GM12872 (cell line): ENCODE data around the gene ADAMTS2.

Experiments
- TF ChIP-seq, protein P1 (sequence below): IDR thresholded peaks from 3 replicates; pipeline ENCODE4 v1.5.1; 2011; ENCODE audit warnings: low read depth, mild to moderate bottlenecking, low read length, moderate library complexity; ENCODE audit not compliant: insufficient read depth

The ADAMTS2 gene

GRCh38 chr5:179134511-179134910 is 210.8 kb downstream of the ADAMTS2 start:
- TF ChIP-seq, protein P1, sequence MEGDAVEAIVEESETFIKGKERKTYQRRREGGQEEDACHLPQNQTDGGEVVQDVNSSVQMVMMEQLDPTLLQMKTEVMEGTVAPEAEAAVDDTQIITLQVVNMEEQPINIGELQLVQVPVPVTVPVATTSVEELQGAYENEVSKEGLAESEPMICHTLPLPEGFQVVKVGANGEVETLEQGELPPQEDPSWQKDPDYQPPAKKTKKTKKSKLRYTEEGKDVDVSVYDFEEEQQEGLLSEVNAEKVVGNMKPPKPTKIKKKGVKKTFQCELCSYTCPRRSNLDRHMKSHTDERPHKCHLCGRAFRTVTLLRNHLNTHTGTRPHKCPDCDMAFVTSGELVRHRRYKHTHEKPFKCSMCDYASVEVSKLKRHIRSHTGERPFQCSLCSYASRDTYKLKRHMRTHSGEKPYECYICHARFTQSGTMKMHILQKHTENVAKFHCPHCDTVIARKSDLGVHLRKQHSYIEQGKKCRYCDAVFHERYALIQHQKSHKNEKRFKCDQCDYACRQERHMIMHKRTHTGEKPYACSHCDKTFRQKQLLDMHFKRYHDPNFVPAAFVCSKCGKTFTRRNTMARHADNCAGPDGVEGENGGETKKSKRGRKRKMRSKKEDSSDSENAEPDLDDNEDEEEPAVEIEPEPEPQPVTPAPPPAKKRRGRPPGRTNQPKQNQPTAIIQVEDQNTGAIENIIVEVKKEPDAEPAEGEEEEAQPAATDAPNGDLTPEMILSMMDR = no peak

GRCh38 chr5:179132586-179133355 is 212.5 kb downstream of the ADAMTS2 start:
- TF ChIP-seq, protein P1 = no peak

GRCh38 chr5:179131886-179132585 is 213.2 kb downstream of the ADAMTS2 start:
- TF ChIP-seq, protein P1 = no peak

DNA sequence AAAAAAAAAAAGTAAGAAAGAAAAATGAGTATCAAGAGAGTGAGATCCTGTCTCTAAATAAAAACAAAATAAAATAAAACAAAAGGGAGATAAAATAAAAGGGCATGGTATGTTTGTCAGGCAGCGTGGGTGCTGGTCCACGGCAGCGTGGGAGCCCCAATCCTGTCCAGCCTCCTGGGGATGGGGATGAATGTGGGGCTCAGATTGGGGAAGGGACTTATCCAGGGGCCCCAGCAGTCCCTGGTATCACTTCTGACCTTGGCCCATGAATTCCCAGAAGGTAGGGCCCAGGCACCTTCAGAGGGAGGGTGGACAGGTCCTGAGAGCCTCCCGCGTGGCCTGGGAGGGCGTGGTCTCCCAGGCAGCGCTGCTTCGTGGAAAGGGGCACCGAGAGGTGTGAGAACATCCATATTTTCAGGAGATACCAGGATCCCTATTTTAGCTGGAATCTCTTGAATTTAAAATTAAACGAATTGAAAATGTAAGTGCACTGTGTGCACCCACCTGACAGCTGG is 213.9 kb downstream of the ADAMTS2 start:
- TF ChIP-seq, protein P1 = no peak

DNA sequence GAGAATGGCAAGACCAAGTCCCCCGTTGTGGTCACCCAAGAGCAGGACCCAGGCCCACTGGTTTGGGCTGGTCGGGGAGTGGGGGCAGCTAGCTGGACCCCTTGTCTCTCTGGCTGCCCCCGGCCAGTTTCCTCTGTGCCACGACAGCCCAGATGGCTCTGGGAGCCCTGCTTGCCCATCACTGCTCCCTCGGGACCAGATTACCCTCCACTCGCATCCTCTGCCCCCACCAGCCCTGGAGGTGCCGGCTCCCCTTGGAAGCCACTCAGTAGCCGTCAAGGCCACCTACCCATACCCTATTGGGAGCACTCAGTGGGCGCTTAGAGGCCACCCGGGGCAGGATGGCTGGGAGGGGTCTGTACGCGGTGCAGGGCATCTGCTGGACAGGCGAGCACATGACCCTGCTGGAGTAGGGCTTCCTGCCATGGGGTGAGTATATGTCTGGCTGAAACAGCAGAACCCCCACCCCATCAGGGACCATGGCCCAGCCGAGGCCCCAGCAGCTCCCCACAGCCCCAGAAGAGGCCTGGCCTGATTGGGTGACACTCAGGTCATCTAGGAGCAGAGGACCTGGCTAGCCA is 215.1 kb downstream of the ADAMTS2 start:
- TF ChIP-seq, protein P1 = no peak

DNA sequence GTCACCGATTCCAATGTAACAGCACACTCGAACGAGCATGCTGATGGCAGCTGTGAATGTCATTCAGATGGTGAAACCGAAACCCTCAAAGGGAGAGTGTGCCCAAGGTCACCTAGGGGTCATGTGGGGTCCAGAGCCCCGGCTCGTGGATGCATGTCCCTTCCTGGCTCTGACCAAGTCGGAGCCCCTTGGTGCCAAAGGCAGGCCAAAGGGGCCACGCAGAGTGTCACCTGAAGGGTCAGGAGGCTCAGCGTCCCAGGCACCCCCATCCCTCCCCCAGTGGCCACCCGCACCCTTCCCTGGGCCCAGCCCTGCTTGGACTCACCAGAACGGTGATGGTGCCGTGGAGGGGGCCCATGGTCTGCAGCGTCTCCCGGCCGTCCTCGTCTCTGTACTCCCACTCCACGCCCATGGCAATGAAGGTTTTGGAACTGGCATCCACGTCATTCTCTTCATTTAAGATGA is 215.6 kb downstream of the ADAMTS2 start:
- TF ChIP-seq, protein P1 = no peak

GRCh38 chr5:179128976-179129375 is 216.3 kb downstream of the ADAMTS2 start:
- TF ChIP-seq, protein P1 = no peak
